GM23338 (cell line): ENCODE measurements around the gene PGRMC2. TPM values are rescaled to one million over a fixed set of nuclear protein-coding genes. Genes with fewer than 3 reads are reported as not detected.

ENCODE experiments used
- ATAC-seq: fragments of 200-7000 bp; cut with Tn5 transposase; 3 replicates; pipeline ENCODE4 v1.9.1; 2020
- DNase-seq: peaks from one replicate; pipeline ENCODE4 v3.0.0-alpha.2; 2015; ENCODE audit warnings: low spot score
- H2AFZ ChIP-seq: fragments of 200-600 bp; sonication (generic); 2 replicates; pipeline ENCODE4 v1.8.0; 2016; ENCODE audit warnings: antibody characterized with exemption, mild to moderate bottlenecking, moderate library complexity
- H3F3A ChIP-seq: fragments of 200-600 bp; sonication (generic); replicated peaks from 2 replicates; pipeline ENCODE4 v1.8.0; 2017; ENCODE audit warnings: antibody characterized with exemption, mixed run types, low read depth
- H3K27ac ChIP-seq: fragments of 200-600 bp; sonication (generic); 2 replicates; pipeline ENCODE4 v1.6.1; 2016; ENCODE audit warnings: low read depth
- H3K27me3 ChIP-seq: fragments of 200-600 bp; sonication (generic); 2 replicates; pipeline ENCODE4 v1.8.0; 2016; ENCODE audit warnings: mild to moderate bottlenecking, mixed run types, moderate library complexity; ENCODE audit not compliant: insufficient read depth
- H3K36me3 ChIP-seq: fragments of 200-600 bp; sonication (generic); 2 replicates; pipeline ENCODE4 v1.8.0; 2016; ENCODE audit warnings: mild to moderate bottlenecking; ENCODE audit not compliant: insufficient read depth
- H3K4me1 ChIP-seq: fragments of 200-600 bp; sonication (generic); 2 replicates; pipeline ENCODE4 v1.8.0; 2016; ENCODE audit warnings: mild to moderate bottlenecking, moderate library complexity; ENCODE audit not compliant: insufficient read depth
- H3K4me2 ChIP-seq: fragments of 200-600 bp; sonication (generic); 2 replicates; pipeline ENCODE4 v1.7.1; 2017; ENCODE audit warnings: mixed run types
- H3K4me3 ChIP-seq: fragments of 200-600 bp; sonication (generic); 2 replicates; pipeline ENCODE4 v1.6.1; 2016; ENCODE audit warnings: mixed run types
- H3K79me2 ChIP-seq: fragments of 200-600 bp; sonication (generic); replicated peaks from 2 replicates; pipeline ENCODE4 v1.8.0; 2017; ENCODE audit warnings: mild to moderate bottlenecking; ENCODE audit not compliant: insufficient read depth
- H3K9me2 ChIP-seq: fragments of 200-600 bp; sonication (generic); 2 replicates; pipeline ENCODE4 v1.8.0; 2017; ENCODE audit not compliant: insufficient read depth
- H4K20me1 ChIP-seq: fragments of 200-600 bp; sonication (generic); replicated peaks from 2 replicates; pipeline ENCODE4 v1.8.0; 2017; ENCODE audit warnings: mild to moderate bottlenecking; ENCODE audit not compliant: insufficient read depth
- H3K27ac Mint-ChIP-seq: 2 replicates; pipeline ENCODE4 v1.8.0; 2020; ENCODE audit warnings: inconsistent platforms, mild to moderate bottlenecking, moderate library complexity, mixed read lengths
- H3K27me3 Mint-ChIP-seq: 3 replicates; pipeline ENCODE4 v1.8.0; 2022; ENCODE audit warnings: low read depth, mild to moderate bottlenecking, moderate library complexity, mixed read lengths, inconsistent platforms; ENCODE audit not compliant: insufficient read depth, poor library complexity
- H3K36me3 Mint-ChIP-seq: 3 replicates; pipeline ENCODE4 v1.8.0; 2021; ENCODE audit warnings: low read depth, mild to moderate bottlenecking, inconsistent platforms, moderate library complexity, mixed read lengths
- H3K4me1 Mint-ChIP-seq: 3 replicates; pipeline ENCODE4 v1.8.0; 2020; ENCODE audit warnings: mild to moderate bottlenecking, inconsistent platforms, mixed read lengths
- H3K4me3 Mint-ChIP-seq: 3 replicates; pipeline ENCODE4 v1.8.0; 2021; ENCODE audit warnings: moderate library complexity, mild to moderate bottlenecking, inconsistent platforms, mixed read lengths
- H3K9me3 Mint-ChIP-seq: 3 replicates; pipeline ENCODE4 v1.8.0; 2020; ENCODE audit warnings: moderate library complexity, mild to moderate bottlenecking, inconsistent platforms, mixed read lengths
- CREB1 ChIP-seq: fragments of 250-450 bp; sonication (Bioruptor Pico); IDR thresholded peaks from 2 replicates; pipeline ENCODE4 v1.5.0; 2020; ENCODE audit warnings: low read depth, mild to moderate bottlenecking, moderate library complexity
- EZH2 ChIP-seq: fragments of 200-600 bp; sonication (generic); IDR thresholded peaks from one replicate; pipeline ENCODE4 v1.8.0; 2017; ENCODE audit warnings: antibody characterized with exemption, mild to moderate bottlenecking, low read depth; ENCODE audit not compliant: unreplicated experiment
- EZH2phosphoT487 ChIP-seq: fragments of 200-600 bp; sonication (generic); IDR thresholded peaks from one replicate; pipeline ENCODE4 v1.8.1; 2018; ENCODE audit warnings: antibody characterized with exemption; ENCODE audit not compliant: unreplicated experiment
- JUNB ChIP-seq: IDR thresholded peaks from one replicate; pipeline ENCODE4 v1.6.1; 2016; ENCODE audit warnings: antibody characterized with exemption; ENCODE audit not compliant: unreplicated experiment
- NANOG ChIP-seq: IDR thresholded peaks from 2 replicates; pipeline ENCODE4 v1.6.1; 2016; ENCODE audit warnings: antibody characterized with exemption, borderline replicate concordance
- POLR2AphosphoS5 ChIP-seq: IDR thresholded peaks from 2 replicates; pipeline ENCODE4 v1.6.1; 2016; ENCODE audit warnings: antibody characterized with exemption, low read depth
- STAT1 ChIP-seq: IDR thresholded peaks from one replicate; pipeline ENCODE4 v1.6.1; 2016; ENCODE audit warnings: antibody characterized with exemption; ENCODE audit not compliant: unreplicated experiment
- ZNF114 ChIP-seq: fragments of 250-450 bp; sonication (Bioruptor Pico); IDR thresholded peaks from 2 replicates; pipeline ENCODE4 v1.5.0; 2020; ENCODE audit warnings: mild to moderate bottlenecking, moderate library complexity
- ZNF331 ChIP-seq: fragments of 250-450 bp; sonication (Bioruptor Pico); IDR thresholded peaks from 2 replicates; pipeline ENCODE4 v1.5.0; 2020; ENCODE audit warnings: low read depth, mild to moderate bottlenecking, moderate library complexity
- polyA plus RNA-seq: library from polyadenylated mRNA; unstranded; fragments of >200 nt; fragmentation: Nextera tagmentation; extraction: Ambion mirVana; gene quantifications from 2 replicates; pipeline ENCODE4 v1.2.1, GENCODE V29; 2016
- total RNA-seq: library from RNA; depleted of rRNA; stranded (reverse); fragments of >200 nt; shearing (Covaris generic); gene quantifications from 2 replicates; pipeline ENCODE4 v1.2.3, GENCODE V29; 2014
- TF ChIP-seq, protein P1 (sequence below), 2 experiments: fragments of 200-600 bp in 1 of 2; sonication (generic) in 1 of 2; conservative IDR thresholded peaks; 2 replicates each; pipeline versions ENCODE4 v1.5.1 to v1.6.1; 2016 to 2017; ENCODE audit warnings: antibody characterized with exemption in 2 of 2, low read depth in 2 of 2, mild to moderate bottlenecking in 2 of 2, moderate library complexity in 1 of 2
- TF ChIP-seq, protein P2 (sequence below): IDR thresholded peaks from one replicate; pipeline ENCODE4 v1.6.1; 2018; ENCODE audit warnings: antibody characterized with exemption; ENCODE audit not compliant: unreplicated experiment
- TF ChIP-seq, protein P3 (sequence below): fragments of 250-450 bp; sonication (Bioruptor Pico); IDR thresholded peaks from 2 replicates; pipeline ENCODE4 v1.5.0; 2020; ENCODE audit warnings: mild to moderate bottlenecking, moderate library complexity
- TF ChIP-seq, protein P4 (sequence below): IDR thresholded peaks from 2 replicates; pipeline ENCODE4 v1.6.1; 2016; ENCODE audit warnings: antibody characterized with exemption

Gene PGRMC2
- total and polyA plus RNA-seq, 2 experiments from 2014 or later = 40.2 to 61.9 TPM

DNA sequence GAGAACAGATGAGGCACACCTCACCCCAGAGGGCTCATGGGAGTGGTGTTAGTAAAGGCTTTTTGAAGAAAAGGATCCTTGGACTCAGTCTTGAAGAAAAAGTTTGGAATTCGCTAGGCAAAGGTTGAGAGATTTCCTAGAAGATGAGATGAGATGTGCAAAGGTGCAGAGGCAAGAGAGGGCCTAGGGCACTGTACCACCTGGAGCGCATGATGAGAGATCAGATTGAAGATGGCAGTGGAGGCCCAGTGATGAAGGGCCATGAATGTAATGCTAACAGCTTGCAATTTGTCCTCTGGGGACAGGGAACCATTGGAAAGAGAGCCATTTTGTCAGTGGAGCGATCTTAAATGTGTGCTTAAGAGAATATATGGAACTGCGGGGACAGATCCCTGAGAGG, 45.0 kb downstream of the PGRMC2 start:
- Mint-ChIP-seq H3K9me3 (peaks cover 35% of the 10 kb centered on the region), H3K4me3 (no peak overlapping the region), H3K4me1 (no peaks in the 10 kb centered on the region; the same call in 2 of the 3 replicates), H3K27ac (no peak overlapping the region), H3K27me3 (peaks cover 2% of the 10 kb centered on the region), H3K36me3 (peaks cover 19% of the 10 kb centered on the region)
- peaks cover 13% of the 10 kb centered on the region; the same call in 1 of the 2 replicates for H3K9me2 ChIP-seq
- ATAC-seq (no peak), DNase-seq (no peak)
- no peak overlapping the region for H2AFZ ChIP-seq
- H3K4me1 ChIP-seq = no peaks in the 10 kb centered on the region
- no peak overlapping the region for H3K4me3 ChIP-seq
- H4K20me1 ChIP-seq = no peaks in the 10 kb centered on the region
- H3K4me2 ChIP-seq = no peak overlapping the region
- no peak overlapping the region for H3K27ac ChIP-seq
- H3K36me3 ChIP-seq = peaks cover 2% of the 10 kb centered on the region; the same call in 1 of the 2 replicates
- no peaks in the 10 kb centered on the region for H3K79me2 ChIP-seq
- H3K27me3 ChIP-seq = no peaks in the 10 kb centered on the region
- no peaks in the 10 kb centered on the region for H3F3A ChIP-seq
- TF ChIP-seq, protein P1, sequence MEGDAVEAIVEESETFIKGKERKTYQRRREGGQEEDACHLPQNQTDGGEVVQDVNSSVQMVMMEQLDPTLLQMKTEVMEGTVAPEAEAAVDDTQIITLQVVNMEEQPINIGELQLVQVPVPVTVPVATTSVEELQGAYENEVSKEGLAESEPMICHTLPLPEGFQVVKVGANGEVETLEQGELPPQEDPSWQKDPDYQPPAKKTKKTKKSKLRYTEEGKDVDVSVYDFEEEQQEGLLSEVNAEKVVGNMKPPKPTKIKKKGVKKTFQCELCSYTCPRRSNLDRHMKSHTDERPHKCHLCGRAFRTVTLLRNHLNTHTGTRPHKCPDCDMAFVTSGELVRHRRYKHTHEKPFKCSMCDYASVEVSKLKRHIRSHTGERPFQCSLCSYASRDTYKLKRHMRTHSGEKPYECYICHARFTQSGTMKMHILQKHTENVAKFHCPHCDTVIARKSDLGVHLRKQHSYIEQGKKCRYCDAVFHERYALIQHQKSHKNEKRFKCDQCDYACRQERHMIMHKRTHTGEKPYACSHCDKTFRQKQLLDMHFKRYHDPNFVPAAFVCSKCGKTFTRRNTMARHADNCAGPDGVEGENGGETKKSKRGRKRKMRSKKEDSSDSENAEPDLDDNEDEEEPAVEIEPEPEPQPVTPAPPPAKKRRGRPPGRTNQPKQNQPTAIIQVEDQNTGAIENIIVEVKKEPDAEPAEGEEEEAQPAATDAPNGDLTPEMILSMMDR (conservative IDR thresholded peaks at IDR 0.05; ENCODE audit: low read depth in 2 of 2) = no peak
- TF ChIP-seq EZH2phosphoT487 (no peak), EZH2 (no peak), STAT1 (no peak), POLR2AphosphoS5 (no peak), ZNF114 (CRISPR knock-in tag) (no peak), ZNF331 (no peak), JUNB (no peak), NANOG (no peak), CREB1 (CRISPR knock-in tag) (no peak)
- TF ChIP-seq, protein P2, sequence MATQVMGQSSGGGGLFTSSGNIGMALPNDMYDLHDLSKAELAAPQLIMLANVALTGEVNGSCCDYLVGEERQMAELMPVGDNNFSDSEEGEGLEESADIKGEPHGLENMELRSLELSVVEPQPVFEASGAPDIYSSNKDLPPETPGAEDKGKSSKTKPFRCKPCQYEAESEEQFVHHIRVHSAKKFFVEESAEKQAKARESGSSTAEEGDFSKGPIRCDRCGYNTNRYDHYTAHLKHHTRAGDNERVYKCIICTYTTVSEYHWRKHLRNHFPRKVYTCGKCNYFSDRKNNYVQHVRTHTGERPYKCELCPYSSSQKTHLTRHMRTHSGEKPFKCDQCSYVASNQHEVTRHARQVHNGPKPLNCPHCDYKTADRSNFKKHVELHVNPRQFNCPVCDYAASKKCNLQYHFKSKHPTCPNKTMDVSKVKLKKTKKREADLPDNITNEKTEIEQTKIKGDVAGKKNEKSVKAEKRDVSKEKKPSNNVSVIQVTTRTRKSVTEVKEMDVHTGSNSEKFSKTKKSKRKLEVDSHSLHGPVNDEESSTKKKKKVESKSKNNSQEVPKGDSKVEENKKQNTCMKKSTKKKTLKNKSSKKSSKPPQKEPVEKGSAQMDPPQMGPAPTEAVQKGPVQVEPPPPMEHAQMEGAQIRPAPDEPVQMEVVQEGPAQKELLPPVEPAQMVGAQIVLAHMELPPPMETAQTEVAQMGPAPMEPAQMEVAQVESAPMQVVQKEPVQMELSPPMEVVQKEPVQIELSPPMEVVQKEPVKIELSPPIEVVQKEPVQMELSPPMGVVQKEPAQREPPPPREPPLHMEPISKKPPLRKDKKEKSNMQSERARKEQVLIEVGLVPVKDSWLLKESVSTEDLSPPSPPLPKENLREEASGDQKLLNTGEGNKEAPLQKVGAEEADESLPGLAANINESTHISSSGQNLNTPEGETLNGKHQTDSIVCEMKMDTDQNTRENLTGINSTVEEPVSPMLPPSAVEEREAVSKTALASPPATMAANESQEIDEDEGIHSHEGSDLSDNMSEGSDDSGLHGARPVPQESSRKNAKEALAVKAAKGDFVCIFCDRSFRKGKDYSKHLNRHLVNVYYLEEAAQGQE = no peak
- TF ChIP-seq, protein P3, sequence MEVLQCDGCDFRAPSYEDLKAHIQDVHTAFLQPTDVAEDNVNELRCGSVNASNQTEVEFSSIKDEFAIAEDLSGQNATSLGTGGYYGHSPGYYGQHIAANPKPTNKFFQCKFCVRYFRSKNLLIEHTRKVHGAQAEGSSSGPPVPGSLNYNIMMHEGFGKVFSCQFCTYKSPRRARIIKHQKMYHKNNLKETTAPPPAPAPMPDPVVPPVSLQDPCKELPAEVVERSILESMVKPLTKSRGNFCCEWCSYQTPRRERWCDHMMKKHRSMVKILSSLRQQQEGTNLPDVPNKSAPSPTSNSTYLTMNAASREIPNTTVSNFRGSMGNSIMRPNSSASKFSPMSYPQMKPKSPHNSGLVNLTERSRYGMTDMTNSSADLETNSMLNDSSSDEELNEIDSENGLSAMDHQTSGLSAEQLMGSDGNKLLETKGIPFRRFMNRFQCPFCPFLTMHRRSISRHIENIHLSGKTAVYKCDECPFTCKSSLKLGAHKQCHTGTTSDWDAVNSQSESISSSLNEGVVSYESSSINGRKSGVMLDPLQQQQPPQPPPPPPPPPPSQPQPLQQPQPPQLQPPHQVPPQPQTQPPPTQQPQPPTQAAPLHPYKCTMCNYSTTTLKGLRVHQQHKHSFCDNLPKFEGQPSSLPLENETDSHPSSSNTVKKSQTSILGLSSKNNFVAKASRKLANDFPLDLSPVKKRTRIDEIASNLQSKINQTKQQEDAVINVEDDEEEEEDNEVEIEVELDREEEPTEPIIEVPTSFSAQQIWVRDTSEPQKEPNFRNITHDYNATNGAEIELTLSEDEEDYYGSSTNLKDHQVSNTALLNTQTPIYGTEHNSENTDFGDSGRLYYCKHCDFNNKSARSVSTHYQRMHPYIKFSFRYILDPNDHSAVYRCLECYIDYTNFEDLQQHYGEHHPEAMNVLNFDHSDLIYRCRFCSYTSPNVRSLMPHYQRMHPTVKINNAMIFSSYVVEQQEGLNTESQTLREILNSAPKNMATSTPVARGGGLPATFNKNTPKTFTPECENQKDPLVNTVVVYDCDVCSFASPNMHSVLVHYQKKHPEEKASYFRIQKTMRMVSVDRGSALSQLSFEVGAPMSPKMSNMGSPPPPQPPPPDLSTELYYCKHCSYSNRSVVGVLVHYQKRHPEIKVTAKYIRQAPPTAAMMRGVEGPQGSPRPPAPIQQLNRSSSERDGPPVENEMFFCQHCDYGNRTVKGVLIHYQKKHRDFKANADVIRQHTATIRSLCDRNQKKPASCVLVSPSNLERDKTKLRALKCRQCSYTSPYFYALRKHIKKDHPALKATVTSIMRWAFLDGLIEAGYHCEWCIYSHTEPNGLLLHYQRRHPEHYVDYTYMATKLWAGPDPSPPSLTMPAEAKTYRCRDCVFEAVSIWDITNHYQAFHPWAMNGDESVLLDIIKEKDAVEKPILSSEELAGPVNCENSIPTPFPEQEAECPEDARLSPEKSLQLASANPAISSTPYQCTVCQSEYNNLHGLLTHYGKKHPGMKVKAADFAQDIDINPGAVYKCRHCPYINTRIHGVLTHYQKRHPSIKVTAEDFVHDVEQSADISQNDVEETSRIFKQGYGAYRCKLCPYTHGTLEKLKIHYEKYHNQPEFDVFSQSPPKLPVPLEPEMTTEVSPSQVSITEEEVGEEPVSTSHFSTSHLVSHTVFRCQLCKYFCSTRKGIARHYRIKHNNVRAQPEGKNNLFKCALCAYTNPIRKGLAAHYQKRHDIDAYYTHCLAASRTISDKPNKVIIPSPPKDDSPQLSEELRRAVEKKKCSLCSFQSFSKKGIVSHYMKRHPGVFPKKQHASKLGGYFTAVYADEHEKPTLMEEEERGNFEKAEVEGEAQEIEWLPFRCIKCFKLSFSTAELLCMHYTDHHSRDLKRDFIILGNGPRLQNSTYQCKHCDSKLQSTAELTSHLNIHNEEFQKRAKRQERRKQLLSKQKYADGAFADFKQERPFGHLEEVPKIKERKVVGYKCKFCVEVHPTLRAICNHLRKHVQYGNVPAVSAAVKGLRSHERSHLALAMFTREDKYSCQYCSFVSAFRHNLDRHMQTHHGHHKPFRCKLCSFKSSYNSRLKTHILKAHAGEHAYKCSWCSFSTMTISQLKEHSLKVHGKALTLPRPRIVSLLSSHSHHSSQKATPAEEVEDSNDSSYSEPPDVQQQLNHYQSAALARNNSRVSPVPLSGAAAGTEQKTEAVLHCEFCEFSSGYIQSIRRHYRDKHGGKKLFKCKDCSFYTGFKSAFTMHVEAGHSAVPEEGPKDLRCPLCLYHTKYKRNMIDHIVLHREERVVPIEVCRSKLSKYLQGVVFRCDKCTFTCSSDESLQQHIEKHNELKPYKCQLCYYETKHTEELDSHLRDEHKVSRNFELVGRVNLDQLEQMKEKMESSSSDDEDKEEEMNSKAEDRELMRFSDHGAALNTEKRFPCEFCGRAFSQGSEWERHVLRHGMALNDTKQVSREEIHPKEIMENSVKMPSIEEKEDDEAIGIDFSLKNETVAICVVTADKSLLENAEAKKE (CRISPR knock-in tag) = no peak
- TF ChIP-seq, protein P4, sequence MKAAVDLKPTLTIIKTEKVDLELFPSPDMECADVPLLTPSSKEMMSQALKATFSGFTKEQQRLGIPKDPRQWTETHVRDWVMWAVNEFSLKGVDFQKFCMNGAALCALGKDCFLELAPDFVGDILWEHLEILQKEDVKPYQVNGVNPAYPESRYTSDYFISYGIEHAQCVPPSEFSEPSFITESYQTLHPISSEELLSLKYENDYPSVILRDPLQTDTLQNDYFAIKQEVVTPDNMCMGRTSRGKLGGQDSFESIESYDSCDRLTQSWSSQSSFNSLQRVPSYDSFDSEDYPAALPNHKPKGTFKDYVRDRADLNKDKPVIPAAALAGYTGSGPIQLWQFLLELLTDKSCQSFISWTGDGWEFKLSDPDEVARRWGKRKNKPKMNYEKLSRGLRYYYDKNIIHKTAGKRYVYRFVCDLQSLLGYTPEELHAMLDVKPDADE = no peak
